ENCODE measurements around the gene RNU1-1.
"Not testable (repeated sequence)": the region's sequence is repeated elsewhere in the genome, so short reads cannot be mapped to it uniquely, and the experiment has no call there.

RNU1-1 gene

GRCh38 chr1:16491056-16491675 lies 22.9 kb downstream of the RNU1-1 start:
- no peak for DNase-seq

- DNase-seq: not testable (repeated sequence)
Measured at GRCh38 chr1:16489195-16489880, 24.7 kb downstream of the RNU1-1 start.

- not testable (repeated sequence) for DNase-seq
Measured at GRCh38 chr1:16487011-16487410, 27.1 kb downstream of the RNU1-1 start.

- not testable (repeated sequence) for DNase-seq
Measured at GRCh38 chr1:16486316-16486715, 27.8 kb downstream of the RNU1-1 start.

- no peak for DNase-seq
Measured at GRCh38 chr1:16484931-16485330, 29.2 kb downstream of the RNU1-1 start.

GRCh38 chr1:16484501-16484835 lies 29.6 kb downstream of the RNU1-1 start:
- no peak for DNase-seq

GRCh38 chr1:16483639-16484500 lies 30.2 kb downstream of the RNU1-1 start:
- not testable (repeated sequence) for DNase-seq

GRCh38 chr1:16483146-16483545 lies 30.9 kb downstream of the RNU1-1 start:
- DNase-seq: not testable (repeated sequence)

GRCh38 chr1:16478091-16478490 lies 36.0 kb downstream of the RNU1-1 start:
- no peak for DNase-seq

- DNase-seq: not testable (repeated sequence)
Measured at GRCh38 chr1:16475771-16476770, 38.0 kb downstream of the RNU1-1 start.

GRCh38 chr1:16474891-16475290 lies 39.2 kb downstream of the RNU1-1 start:
- not testable (repeated sequence) for DNase-seq

- no peak for DNase-seq
Measured at GRCh38 chr1:16474166-16474800, 39.8 kb downstream of the RNU1-1 start.

GRCh38 chr1:16468558-16468957 lies 45.5 kb downstream of the RNU1-1 start:
- no peak for DNase-seq

GRCh38 chr1:16464917-16465625 lies 49.0 kb downstream of the RNU1-1 start:
- DNase-seq: no peak

Data from stimulated activated CD4-positive, alpha-beta T cell treated with anti-CD3 and anti-CD28 coated beads, Interleukin-12 subunit alpha, Interleukin-12 subunit beta, amount 100 ng/mL, for 4 hours (primary cell).